GM18867 (cell line): Measurements from ENCODE around the gene TXK.

Experiments used
- ATAC-seq: cut with Tn5 transposase; IDR thresholded peaks from one replicate; pipeline ENCODE4 v1.9.1; 2021; ENCODE audit warnings: mild to moderate bottlenecking, moderate library complexity; ENCODE audit not compliant: unreplicated experiment

Gene TXK

DNA sequence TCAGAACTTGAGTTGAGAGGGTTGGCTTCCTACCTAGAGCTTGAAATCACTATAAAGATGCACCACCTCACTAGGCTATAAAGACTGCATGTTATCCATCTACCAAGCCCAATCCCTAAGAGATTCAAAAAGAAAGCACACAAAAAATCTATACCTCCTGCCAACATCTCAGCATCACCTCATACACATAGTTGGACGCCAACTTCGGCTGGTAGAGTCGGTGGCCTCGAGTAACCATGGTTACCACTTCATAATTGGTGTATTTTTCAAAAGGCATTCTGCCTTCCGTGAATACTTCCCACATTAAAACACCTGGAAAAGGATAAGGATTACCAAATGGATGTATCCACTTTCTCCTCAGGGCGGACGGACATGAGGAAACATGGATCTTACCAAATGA is 4.5 kb upstream of the TXK start:
- ATAC-seq: no peak

DNA sequence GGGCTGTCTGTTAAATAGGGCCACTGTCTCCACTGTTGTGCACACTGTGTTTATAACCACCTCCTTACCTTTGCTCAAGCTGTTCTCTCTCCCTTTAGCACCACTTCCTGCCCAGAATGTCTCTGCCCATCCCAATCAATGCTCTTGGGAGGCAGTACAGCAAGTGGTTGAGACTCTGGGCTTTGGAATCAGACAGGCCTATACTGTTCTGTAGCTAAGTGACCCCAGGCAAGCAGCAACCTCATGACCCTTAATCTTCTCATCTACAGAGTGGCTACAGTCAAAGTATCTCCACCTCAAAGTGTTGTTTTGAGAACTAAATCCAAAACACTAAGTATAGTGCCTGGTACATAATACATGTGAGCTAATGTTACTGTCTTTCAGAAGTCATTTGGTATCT is 3.8 kb upstream of the TXK start:
- no peak for ATAC-seq

DNA sequence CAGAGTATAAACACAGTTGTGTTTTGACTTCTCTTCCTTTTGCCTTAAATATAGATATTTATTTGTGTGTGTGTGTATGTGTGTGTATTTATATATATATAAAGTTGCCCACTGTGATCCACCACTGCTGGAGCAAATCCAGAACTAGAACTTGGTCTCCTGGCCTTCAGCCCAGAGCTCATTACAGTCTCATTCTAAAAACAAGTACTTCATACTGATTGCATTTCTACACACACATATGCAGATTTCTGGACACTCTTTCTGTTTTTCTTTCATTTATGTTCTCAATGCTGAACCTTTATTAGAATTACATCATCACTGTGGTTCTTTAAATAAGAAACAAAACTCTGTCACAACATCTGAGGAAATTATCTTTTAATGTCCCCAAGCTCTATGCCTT is 381 bp downstream of the TXK start:
- ATAC-seq: no peak

DNA sequence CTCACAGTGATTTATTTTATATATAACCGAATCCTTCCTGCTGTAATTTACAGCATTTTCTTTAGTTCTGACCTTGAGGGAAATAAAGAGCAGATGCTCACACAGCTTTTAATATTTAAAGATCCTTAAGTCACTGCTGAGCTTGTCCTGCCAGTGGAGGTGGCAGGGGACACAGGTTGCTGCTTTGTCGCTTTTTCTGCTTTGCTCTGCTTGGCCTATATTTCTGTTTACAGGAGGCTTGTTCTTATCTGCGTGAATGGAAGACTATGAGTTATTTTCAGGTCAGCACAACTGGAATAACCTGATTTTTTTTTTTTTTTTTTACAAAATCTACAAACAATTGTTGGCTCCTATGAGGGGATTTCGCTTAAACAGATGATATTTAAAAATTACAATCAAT is 2.3 kb downstream of the TXK start:
- ATAC-seq: no peak

DNA sequence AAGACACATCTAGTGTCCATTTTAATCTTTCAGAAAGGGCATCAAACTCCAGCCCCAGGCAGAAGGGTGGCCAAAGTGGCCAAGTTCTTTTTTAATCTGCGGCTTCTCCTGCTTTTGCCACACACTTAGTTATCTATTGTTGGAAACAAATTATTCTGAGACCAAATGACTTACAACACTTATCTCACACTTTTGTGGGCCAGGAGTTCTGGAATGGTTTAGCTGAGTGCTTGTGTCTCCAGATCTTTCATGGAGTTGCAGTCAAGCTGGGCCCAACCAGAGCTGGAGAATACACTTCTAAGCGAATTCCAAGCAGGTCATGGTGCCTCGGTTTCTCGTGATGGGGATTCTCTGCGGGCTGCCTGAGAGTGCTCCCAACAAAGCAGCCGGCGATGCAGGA is 4.0 kb downstream of the TXK start:
- no peak for ATAC-seq

DNA sequence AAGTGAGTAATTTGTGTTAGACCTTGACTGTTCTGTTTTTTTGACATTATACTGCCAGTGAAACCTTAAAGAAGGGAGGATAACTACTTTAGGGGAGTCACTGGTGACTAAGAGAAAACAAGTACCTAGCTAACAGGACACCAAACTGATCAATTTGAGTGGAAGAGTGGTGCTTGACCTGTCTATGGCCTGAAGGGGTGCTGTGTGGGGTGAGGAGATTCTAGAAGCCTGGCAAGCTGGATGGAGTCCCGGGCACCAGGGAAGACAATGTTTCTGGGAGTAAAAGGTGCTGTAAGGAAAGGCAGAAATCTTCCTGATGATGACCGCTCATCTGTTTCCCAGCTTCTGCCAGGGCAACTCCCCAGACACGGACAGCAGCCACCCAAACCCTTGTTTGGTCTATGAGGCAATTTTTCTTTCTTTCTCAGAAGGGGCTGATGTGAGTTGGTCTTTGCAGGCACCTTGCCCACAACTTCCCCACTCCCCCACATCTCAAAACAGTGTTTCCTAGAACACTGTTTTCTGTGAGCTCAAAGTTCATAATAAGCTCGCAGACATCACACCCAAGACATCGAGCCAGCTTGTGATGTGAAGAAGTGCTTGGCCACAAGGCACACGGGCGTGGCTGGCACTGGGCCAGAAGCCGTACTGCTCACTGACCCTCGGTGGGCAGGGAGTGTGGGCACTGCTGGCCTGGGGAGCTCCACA is 4.6 kb downstream of the TXK start:
- no peak for ATAC-seq

DNA sequence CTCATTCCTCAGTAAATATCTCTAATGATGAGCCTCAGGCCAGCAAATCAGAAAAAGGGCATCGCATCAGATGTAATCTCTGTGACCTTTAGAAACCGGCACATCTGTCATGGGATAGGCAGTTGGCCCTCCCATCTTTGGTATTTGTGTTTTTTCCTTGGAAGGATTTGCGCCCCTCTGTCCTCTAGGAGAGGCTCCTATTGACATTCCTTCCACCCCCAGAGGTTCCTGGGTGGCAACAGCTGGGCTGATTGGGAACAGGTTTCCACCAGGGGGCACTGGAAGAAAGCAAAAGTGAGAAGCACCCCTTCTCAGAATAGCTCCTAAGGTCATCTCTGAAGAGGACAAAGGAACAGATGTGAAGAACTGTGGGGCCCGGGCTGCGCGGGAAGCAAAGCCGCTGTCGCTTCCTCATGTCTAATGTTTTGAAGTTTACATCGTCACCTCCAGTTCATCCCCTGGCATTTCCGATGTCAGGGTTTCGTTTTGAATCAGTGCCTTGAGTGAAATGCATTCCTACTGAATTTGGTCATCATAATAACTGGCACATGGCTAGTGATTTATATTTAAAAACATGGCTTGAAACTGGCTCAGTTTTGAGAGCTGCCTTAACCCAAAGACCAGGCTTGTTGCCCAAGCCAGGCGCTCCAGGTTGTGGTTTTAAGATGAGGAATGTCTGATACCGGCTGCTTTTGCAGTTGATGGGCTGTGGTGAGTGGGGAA is 6.2 kb downstream of the TXK start:
- ATAC-seq: peak; percentile 86

DNA sequence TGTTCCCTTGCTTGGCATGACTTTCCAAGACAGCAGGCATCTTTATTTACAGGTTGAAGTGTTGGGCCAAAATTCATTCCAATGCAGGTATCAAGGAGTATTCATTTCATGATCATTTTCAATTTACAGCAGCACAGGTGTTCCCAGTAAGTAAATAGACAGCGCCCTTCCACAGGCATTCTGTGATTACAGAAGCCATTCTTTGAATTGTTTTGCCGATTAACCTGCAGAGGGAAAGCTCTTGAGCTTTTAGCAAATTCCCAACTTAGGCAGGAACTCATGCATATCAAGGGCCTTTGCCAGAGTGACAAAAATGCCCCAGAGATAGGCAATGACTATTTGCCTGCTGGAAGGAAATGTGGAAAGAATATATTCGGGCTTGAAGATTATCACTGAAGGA is 6.8 kb downstream of the TXK start:
- ATAC-seq: no peak

DNA sequence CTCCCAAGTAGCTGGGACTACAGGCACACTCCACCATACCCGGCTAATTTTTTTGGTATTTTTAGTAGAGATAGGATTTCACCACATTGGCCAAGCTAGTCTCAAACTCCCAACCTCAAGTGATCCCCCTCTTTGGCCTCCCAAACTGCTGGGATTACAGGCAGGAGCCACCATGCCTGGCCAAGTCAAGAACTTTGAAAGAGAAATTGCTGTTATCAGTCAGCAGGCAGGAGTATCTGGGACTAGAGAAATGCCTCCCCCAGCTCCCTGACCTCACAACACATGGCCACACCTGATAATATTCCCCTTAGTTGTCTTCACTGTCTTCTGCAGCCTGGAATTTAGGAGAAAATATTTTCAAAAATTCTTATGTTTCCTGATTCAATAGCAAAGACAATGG is 7.4 kb downstream of the TXK start:
- ATAC-seq: no peak

DNA sequence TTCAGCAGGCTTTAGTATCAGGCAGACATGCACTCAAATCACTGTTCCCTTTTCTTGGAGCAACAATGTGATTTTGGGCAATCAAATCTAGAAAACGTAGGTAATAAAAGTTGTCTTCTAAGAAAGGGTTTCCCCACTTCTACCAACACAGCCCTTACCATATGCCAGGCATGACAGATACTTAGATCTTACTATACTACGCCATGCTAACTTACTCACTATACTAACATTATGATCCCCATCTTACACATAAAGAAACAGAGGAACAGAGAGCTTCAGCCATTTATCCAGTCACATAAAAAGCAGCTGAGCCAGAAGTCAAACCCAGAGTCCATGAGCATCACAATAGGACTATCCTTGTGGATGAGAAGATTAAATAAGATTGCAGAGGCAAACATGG is 9.2 kb downstream of the TXK start:
- no peak for ATAC-seq

DNA sequence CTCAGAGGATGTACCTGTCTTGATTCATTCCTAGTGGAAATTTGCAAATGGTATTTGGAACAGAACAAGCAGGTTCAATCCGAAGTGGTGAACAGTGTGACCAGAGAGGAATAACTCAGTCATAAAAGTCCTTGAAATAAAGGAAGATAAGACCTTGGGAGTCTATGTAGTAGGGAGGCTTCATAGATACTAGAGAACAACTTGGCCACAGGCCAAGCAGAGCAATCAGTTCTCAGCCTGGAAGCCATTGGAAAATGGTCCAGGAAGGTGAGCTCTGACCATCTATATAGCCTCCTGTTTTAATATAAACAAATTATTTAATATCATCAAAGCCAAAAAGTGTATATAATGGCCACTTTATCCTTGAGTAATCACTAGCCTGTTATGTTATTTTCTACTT is 11.3 kb downstream of the TXK start:
- ATAC-seq: no peak

DNA sequence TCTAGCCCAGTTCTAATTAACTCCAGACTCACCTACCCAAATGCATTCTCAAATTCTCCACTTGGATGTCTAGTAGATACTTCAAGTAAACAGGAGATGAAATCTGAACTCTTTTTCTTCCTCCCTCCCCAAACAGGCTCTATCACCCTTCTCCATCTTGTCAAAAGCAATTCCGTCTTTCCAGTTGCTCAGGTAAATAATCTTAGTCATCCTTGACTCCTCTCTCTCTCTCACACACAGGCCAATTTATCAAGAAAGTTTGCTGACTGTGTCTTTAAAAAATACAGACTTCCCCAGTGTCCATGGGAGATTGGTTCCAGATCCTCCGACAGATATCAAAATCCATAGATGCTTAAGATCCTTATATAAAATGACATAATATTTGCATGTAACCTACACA is 12.9 kb downstream of the TXK start:
- ATAC-seq: no peak

DNA sequence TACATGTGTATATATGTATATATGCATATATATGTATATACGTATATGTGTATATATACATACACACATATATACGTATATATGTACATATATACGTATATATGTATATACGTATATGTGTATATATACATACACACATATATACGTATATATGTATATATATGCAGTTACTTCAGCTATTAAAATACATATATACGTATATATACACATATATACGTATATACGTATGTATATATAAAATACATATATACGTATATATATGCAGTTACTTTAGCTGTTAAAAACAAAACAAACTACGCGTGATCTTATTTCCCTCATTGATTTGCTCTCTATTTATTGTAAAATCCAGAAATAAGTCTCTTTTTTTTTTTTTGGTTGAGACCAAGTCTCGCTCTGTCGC is 13.9 kb downstream of the TXK start:
- no peak for ATAC-seq

DNA sequence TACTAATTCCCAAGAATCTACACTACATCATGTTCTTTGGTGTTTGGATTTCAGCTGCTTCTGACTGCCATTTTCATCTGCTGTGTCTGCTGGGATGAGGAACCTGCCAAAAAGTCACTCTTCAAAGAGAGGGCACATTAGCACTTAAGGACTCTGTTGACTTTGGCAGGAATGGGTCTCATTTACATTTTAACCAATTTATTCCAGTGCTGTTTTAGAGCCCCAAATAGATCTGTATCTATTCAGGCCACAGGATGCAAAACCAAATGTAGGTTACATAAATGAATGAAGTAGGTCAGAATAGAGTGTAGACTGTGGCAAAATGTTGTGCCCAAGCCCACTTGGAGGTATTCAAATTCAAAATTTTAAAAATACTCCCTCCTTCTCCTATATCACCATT is 14.4 kb downstream of the TXK start:
- ATAC-seq: no peak

DNA sequence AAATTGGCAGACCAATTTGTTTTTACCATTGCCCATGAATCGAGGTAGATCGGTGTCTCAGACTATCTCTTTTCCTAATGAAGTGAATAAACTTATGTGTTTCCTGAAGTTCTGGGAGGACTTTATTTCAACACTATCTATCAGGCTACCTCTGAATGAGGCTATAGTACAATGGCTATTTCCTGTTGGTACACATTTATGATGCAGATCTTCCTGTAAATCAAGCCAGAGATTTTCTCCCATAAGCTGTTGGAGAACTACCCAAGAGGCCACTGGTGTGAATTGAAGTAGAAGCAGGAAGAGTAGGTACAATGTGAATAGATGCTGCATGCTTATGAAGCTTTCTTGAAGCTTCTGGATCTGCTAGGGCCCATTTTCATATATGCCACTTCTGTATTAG is 16.0 kb downstream of the TXK start:
- ATAC-seq: no peak

DNA sequence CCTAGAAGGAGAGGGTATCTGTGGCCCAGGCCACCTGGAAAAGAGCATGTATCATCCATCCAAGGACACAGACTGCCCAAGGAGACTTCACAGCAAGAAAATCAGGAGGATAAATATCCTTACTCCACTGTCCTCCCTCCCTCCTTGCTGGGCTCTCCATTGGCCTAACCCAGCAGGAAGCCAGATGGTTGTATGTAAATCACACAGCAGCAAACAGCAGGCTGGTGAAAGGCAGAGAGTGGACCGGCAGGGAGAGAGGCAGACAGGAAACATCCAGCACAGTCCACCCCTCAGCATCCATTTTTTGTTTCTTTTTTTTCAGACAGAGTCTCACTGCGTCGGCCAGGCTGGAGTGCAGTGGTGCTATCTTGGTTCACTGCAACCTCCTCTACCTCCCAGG is 17.5 kb downstream of the TXK start:
- no peak for ATAC-seq

DNA sequence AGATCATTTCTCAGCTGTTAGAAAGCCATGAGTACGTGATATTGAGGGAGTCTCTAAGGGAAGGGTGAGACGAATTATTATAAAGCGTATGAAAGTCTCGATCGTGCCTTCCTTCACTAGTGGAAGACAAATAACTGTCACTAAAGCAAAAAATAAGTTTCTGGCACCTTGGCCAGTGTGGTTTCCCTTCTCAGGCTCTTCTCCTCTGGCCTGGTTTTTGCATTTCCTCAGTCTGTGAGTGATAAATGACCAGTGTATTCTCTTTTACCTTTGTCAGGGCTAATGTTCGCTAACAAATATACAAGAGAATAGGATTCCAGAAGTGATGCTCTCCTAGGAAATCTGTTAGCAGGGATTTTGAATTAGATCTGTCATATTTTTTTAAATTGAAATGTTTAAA is 19.6 kb downstream of the TXK start:
- ATAC-seq: no peak

DNA sequence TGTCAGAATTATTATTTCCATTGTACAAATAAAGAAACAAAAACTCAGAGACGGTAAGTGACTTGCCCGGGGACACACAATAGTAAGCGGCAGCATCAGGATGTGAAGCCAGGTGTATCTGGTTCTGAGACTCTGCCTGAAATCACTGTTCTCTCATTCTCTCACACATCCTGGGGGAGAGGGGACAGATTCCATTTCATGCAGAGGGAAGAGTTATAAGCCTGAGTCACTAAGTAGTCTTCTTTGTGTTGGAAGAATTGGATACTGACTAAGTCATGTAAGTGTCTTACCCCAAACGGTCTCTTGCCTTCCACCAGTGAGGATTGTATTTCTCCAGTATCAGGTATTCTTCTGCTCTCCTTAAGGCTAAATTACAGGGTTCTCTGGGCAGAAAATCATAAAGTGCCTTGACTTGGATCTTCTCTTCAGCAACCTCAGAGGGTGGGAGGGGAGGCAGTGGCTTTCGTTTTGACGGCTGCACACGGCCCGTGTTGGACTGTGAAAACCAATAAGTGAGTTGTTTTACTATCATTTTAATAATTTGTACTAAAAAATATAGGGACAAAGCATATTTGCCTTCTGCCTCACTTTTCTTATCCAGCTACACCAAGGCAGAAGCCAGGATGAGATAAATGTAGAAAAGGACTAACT is 21.9 kb downstream of the TXK start:
- ATAC-seq: no peak

DNA sequence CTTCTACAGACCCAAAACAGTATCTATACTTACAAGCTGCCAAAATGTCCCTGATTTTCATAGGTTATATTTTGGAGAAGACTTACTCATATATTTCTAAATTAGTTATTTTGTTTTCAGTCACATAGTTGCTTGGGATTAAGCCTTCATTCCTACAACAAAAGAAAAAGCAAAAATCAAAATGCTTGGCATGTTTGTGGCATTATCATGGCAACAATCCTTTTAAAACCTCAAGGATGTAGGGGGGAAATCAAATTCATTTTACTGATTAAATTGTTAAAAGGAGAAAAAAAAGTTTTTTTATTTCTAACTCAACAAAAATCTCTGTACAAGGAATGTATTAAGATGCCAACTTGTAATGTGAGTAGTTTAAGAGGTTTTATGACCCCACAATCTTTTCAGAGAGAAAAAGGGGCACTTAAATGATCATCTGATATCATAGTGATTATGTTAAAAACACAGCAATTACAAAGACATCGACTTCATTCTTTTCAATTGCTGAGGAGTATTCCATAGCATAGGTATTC is 23.5 kb downstream of the TXK start:
- no peak for ATAC-seq

DNA sequence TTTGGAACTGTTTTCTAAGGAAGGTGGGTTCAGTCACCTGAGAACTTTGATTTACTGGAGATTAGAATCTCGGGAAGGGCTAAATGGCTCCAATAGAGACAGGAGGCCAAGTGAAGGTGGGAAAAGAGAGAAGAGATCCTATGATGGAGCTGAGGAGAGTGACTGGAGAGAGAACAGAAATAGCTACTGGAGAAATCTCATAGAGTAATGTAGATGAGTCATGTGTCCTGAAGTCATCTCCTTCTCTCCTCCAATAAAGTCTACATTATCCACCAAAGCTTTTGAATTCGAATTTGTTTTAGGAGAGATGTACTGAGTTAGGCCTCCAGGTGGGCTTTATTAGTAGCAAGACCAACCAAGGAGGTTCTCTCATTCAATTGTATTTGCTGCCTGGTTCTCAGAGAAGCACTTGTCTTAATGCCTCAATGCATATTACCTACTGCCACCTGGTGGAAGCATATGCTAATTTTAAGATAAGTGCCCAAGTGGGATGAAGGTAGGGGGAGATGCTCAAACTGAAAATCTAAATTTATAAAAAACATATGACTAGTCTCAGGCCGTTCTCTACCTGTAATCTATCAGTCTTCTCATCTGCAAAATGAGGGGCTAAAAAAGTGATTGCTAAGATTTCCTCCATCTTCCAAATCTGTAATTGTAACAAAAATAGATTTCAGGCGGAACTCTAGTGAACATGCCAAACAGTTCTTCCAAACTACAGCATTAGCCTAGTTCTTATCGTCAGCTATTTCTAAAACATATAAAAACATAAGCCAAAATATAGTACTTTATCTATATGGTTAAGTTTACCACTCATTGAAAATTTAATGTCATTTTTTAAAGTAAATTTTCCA is 24.4 kb downstream of the TXK start:
- ATAC-seq: peak; percentile 86
